CD4-positive, alpha-beta T cell treated with Interleukin-17A for 4 hours (primary cell): ENCODE measurements around the gene GRAMD4.

Experiments used
- DNase-seq: peaks from one replicate; pipeline ENCODE4 v3.0.0-alpha.2; 2020; ENCODE audit warnings: mixed read lengths

GRAMD4 gene

DNA sequence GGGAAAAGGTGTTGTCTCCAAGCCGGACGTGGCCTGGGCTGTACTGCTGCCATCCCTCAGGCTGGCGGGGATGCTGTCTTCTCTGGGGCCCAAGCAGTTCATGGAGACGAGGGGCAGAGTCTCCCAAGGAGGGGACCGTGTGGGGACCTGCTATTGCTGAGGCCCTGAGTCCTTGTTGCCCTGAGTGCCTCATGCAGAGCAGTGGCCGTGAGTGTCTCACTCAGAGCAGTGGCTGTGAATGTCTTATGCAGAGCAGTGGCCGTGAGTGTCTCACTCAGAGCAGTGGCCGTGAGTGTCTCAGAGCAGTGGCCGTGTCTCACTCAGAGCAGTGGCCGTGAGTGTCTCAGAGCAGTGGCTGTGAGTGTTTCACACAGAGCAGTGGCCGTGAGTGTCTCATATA lies 54.7 kb downstream of the GRAMD4 start:
- DNase-seq: peak; percentile 22

DNA sequence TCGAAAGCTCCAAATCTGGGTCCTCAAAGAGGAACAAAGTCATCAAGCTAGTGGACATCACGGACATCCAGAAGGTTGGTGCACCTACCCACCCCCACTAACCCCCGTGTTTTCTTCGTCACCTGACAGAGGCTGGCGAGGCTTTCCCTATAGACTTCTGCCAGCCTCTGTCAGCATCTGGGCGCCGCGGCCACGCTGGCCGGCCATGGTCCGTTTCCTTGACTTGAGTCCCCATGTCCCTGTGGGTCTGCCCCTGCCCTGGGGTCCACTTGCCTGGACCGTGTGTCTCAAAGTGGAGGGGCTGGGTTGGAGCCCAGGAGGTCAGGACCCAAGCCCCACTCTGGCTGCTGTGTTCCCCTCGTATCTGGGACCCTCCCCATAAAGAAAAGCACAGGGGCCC lies 55.3 kb downstream of the GRAMD4 start:
- DNase-seq: no peak

DNA sequence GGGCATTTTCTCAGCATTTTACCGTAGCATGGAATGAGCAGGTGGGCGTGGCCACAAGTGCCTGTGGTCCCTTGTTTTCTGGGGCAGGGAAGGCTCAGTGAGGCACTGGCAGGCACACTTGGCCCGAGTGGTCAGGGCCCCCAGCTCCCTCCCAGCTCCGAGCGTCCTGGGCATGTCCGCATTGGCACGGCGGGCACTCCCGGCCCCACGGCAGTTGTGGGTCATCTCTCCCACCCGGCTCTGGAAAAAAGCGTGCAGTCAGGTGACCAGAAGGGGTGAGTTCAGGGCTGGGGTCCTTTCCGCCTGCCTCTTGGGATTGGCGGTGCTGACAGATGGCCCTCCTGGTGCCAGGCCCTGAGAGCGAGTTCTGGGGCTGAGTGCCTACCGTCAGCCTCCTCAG lies 55.8 kb downstream of the GRAMD4 start:
- no peak for DNase-seq

DNA sequence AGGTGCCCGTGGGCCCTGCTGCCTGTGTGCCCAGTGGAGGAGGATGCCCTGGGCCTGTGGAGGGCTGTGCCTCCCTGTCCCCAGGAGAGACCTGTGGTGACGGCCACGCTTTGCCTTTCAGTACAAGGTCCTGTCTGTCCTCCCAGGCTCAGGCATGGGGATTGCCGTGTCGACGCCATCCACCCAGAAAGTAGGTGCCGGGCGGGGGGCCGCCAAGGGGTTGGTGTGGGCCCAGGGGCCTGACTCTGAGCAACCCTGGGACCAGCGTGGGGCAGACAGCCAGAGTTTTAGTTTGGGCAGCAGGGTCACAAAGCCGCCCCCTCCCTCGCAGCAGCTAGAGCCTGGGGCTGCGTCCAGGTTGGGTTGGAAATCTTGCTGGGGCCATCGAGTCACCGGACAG lies 56.3 kb downstream of the GRAMD4 start:
- DNase-seq: no peak

DNA sequence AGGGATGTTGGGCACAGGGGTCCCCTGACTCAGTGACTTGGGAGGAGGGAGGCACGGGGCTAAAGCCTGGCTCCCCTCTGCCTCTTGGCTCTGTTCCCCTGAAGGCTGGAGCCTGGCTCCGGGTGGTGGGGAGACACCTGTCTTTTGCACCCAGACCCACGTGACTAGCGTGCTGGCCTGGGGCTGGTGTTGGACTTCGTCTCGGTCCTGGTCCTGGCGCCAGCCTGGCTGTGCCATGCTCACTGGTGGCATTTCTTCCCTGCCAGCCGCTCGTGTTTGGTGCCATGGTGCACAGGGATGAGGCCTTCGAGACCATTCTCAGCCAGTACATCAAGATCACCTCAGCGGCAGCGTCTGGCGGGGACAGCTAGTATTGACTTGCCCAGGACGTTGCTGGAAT lies 56.7 kb downstream of the GRAMD4 start:
- DNase-seq: no peak

DNA sequence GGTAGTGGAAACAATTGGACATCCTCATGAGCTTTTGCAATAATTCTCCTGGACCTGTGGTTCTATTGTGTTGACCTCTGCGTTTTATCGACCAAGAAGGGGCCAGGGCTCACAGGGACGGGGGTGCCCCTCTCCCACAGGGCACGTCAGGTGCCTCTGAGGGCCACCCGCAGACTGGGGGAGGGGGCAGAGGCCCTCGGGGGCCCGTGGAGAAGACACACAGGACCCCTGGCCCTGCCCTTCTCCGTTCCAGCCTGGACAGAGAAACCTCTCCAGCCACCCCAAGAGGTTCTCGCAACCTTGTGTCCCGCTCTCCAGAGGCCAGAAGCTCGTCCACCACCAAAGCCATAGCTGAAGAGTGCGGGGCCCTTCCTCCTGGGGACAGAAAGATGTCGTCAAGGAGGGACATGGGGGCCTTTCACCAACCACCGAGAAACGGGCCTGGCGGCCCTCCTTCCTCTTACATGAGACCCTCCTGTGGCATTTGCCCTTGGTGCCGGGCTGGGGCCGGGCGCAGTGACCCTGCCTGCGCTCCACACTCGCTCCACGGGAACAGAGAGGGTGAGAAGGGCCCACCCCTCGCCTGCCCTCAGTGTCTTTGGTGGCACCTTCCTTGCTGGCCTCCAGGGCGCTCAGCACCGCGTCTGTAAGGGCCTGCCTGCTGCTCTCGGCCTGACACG lies 57.3 kb downstream of the GRAMD4 start:
- DNase-seq: no peak

DNA sequence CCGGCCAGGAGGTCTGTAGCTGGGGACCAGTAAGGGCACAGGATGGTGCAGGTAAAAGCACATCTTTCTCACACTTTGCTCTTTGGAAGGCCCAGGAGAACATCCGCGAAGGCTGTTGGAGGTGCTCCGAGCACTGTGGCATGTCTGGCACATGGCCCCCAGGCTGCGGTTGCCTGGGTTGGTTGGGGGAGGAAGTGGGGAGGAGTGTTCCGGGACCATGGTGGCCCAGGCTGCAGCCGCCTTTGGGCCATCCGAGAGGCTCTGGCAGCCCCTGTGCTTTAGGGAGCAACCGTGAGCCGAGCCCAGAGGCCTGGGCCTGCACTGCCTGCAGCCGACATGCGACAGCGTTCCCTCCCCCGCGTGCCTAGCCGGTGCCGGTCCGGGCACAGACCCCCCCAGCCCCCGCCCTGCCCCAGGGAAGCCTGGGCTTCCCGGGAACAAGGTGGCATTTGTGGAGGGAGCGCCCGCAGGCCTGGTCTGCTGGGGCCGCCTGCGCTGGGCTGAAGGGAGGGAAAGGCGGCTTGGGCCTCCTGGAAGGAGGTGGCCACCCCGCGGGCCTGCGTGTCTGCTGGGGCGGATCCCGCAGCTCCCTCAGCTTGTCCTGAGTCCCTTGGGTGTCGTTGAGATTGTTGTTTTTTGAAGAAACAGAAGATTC lies 57.9 kb downstream of the GRAMD4 start:
- peak; percentile 30 for DNase-seq

DNA sequence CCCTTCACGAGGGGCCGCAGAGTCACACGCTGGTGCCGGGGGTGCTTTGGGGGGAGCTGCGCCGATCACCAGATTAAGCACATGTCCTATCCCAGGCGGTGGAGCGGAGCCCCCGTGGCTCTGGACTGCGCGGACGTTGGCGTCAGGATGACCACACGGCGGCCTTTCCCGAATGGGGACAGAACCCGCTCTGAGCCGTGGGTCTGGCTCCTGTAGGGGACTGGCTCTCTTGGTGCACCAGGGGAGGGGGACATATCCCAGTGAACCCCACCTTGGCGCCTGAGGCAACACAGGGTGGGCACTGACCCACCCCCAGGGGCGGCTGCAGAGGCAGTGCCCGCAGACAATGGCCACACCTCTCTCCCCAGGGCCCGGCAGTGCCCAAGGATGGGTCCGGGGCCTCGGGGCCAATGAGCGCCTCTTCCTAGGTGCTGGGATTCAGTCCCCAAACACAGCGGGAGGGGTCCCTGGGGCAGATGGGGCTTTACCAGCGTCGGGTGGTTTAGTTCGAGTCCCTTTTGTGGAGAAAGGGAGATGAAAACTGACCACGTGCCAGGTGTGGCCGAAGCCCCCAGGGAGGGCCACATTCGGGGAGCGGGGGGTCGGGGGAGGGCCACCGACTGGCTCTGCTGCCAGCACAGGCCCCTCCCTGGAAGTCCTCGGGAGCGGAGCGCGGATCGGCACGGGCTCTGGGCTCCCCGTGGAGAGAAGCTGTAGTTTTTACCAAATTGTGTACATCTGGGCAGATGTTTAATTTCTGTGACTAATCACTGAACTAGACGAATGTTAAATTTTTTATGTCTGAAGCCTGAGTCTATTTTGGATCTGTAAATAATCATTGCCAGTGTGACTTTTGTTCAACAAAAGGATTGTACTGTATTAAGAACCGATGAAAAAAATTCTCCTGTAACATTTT lies 58.9 kb downstream of the GRAMD4 start:
- no peak for DNase-seq

DNA sequence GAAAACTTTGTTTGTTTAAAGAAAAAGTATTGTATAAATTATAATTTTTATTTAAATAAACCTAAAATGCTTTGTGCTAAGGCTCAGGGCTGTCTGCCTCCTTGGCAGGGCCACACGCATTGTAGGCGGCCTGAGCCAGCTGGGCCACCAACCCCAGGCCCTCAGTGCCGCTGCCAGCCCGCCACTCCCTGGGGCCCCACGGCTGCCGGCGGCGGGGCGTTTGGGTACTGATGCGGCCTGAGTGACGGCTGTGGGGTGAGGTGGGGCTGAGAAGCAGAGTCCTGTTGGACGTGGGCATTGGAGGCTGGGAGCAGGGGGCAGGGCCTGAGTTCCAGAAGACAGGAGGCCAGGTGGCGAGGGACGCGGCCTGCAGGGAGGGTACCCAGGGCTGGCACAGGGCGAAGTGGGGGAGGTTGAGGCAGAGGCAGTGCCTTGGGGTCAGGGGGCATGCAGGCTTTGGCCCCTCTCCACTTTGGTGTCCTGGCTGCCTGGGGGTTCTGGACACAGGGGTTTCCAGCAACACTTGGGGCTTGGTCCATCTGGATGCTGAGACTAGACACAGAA lies 59.6 kb downstream of the GRAMD4 start:
- DNase-seq: no peak

DNA sequence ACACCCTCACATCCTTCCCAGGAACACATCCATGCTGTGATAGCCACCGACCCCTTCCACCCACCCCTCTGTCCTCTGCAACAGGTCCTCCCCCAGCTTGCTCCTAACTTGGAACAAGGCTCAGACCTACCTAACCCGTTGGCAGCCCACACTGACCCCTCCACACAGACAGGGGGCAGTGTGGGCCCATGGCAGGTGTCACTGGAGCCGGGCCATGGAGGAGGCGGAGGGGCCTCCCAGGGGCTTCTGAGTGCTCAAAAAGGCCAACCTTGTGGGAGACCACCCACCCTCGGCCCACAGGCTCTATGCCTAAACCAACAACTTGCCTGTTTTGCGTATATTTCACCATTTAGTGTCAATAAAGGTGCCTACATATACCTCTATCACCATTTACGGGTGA lies 60.8 kb downstream of the GRAMD4 start:
- peak; percentile 39 for DNase-seq

DNA sequence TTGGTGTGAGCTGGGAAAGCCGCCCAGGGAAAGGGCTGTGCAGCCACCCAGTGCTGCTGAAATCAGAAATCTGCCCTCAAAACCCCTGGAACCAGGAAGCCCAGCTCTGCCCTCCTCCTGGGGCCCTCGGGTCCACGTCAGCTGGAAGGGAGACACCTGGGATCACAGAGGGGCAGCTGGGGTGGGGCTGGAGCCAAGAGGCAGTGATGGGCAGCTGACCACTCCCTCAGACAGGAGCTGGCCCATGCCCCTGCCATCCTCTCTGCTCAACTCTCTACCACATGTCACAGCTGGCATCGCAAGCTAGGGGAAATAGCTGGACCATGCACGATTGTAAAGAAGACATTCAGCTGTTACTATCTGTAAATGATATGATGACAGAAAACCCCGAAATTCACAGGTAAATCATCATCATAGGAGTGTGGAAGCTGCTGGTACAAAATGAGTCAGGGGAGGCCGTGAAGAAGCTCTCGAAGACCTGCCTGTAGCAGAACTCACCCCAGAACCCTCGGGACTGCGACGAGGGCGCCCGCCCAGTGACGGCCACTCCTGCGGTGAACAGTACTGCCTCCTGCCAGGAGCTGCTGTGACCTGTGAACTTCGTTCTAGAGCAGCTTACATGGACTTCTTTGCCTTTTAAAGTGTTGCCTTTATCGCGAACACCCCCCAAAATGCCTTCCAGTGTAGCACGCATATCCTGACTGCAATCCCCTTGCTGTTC lies 62.0 kb downstream of the GRAMD4 start:
- no peak for DNase-seq

DNA sequence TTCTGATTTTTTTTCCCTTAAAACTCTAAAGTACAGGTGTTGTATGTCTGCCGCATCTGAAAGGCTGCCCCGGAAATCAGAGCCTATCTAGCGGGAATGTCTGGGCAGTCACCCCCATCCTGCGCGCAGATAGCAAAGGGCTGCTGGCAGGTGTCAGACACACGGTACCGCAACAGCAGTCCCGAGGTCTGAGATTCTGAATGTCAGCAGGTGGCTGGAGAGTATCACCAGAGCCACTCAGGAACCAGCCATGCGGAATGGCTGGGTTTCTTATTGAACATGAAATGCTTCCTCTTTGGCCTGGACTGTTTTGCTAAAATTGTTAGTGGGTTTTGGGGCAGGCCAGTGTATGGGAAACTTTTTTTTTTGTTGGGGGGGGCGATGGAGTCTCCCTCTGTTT lies 64.5 kb downstream of the GRAMD4 start:
- no peak for DNase-seq

DNA sequence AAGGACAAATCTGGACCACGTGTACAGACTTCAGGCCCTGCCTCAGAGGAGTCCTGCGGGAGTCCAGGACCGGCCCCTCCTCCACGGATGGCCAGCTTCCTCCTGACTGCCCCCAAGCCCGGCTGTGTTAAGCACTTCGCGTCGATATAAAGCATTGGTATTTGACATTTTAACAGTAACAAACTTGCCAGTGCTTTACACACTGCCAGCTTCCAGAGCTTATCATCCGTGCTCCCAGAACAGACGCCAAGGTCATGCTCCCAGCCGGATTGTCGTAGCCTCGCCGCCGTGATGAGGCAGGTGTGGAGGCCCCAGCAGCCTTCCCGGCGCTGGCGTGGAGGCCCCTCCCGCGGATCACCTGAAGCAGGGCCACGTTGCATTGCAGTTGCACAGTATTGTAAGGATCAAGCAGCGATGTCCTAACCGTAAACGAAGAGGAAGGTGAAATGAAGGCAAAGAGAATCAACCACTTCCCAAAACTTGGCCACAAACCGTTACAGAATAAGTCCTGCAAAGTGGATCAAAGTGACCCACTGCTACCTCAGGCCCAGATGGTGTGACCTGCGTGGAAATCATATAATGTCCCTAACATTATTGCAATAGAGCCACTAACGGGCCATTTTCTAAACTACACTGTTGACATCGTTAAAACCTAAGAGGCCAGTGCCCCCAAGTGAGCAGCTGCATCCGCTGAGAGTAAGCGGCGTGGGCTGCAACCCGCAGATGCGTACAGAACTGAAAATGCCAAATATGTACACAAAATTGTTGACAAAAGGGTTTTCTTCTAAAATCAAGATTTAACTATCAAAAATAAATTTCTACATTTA lies 66.2 kb downstream of the GRAMD4 start:
- no peak for DNase-seq

DNA sequence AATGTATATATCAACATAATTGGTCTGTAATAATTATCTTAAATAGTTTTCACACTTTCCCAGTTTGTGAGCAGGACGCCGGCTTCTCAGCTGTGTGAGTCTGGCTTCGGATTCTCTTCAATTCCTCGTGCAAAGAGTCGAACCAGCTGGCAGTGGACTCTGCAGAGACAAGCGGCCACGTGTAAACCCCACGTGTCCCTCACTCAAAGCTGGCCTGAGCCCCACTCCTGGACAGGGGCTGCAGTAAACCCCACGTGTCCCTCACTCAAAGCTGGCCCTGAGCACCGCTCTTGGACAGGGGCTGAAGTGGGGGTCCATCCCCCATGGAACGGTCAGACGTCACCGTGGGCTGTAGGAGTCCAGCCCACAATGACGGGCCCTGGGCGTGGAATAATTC lies 66.9 kb downstream of the GRAMD4 start:
- no peak for DNase-seq

DNA sequence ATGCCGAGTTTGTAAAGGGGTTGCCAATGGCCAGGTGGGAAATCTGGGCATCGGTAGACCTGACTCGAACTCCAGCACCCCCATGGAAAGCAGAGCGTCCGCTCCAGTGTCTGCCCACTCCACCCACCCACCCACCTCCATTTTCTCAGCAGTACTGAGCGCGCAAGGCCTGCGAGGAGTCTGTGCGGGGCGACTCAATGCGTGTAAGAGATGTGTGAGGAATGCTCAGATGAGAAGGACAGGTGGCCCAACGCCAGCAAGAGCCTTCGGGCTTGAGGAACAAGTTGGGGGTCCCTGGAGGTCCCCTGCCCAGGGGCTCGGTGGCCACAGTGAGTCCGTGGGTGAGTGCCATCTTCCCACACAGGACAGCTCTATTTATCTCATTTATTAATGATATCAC lies 67.3 kb downstream of the GRAMD4 start:
- DNase-seq: no peak

DNA sequence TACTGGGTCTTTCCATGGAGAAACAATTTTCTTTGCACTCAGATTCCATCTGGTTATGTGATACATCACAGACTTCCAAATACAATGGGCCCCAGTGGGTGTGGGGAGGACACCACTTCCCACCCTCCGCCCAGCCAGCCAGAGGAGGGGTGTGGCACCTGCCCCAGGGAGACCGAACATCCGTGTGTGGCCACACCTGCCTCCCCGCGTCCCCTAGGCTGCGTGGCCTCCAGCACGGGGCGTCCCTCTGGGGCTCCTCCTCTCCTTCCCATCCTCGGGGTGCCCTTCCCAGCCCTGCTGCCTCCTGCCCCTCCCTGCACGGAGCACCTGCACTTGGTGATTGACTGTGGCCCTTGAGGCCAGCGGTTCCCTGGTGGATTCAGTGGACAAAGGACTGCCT lies 68.8 kb downstream of the GRAMD4 start:
- DNase-seq: no peak

DNA sequence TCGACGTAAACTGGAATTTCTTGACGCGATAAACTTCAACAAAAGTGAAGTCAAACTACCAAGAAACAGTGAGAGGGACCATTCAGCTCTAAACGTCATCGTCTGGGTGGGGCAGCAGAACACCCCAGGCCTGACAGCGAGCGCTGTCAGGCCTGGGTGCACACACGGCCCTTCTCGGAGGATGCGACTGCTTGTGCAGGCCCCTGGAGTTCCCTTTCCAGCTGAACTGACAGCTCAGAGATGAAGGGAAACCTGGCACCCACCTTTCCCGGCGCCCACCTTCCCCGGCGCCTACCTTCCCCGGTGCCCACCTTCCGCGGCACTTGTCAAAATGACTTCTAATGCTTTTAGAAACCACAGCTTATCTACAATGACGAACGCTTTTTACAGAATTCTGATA lies 70.0 kb downstream of the GRAMD4 start:
- no peak for DNase-seq

DNA sequence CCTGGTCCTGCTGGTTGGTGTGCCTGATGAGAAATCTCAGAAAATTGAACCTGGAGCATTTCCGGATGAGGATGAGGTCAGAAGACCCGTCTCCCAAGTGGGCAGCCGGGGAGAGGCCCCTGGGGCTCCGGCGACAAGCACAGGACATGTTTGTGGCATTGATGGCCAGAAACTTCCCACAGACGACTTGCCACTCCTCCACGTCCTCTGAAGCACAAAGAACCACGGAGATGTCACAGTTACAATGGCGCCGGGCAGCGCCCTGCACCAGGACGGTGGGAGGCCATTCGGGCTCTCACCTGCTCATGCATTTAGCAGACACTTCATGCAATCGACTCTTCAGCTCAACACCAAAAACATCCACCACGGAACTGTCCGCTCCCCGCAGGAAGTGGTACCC lies 71.4 kb downstream of the GRAMD4 start:
- no peak for DNase-seq

DNA sequence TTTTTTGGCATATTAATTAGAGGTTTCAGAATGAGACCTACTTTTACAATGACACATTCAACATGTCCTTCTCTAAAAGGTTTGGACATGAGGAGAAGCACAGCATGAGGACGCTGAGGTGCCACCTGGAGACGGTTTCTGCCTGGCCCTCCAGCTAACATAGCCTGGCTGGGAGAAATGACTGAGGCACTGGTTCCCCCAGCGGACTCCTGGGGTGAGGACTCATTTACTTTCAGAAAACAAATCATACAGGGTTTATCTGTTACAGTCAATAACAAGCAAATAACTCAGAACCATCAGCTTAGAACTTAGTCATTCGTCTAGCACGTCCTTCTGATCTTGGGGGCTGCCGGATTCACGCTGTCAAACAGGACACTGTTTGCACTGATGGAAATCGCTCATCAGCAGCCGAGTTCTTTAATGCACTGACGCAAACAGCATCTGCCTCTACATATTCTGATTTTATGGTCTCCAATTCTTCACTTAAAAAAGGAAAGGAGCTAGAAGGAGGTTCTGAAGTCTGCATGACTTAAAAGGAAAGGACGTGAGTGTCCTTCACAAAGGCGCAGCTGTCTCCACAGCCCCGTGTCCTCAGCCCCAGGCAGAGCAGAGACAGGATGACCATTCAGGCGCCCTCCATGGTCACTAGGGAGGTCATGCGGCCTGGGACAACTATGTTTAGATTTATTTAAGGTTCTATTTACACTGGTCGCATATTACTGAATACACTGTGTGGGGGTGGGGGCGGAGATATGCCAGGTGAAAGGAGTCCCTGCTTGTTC lies 73.6 kb downstream of the GRAMD4 start:
- no peak for DNase-seq

DNA sequence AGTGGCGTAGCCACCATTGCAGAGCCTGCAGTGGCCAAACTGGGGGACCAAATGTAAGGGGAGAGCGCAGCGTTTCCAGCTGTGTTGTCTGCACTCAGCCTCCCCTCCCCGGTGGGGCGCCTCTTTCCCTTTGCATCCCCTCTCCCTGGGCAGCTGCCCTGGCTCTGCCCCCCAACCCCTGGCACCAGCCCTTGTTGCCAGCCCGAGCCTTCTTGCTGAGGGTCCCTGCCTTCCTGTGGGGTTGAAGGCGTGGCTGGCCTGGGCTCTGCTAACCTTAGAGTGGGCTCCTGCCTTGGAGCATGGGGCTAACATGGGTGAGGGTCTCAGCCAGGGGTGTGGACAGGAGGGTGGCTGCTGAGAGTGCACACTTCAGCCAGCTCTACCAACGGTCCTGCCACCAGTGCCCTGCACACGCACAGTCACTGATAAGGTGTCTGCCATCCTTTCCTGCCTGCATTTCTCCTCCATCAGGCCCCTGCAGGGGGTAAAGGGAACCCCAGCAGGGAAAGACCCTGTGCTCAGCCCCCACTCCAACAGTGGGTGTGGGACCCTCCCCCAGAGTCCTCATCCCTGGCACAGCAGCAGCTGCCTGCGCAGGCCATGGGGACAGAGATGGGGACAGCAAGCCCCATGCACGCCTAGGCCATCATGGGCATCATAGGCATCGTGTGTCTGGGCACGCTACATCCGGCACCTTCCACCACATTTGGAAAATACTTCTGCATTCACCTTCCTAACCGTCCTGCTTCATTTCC lies 74.4 kb downstream of the GRAMD4 start:
- no peak for DNase-seq
